ENCODE results near the gene DCAF12. TPM values are rescaled to one million over a fixed set of nuclear protein-coding genes. Genes with fewer than 3 reads are reported as not detected.

The DCAF12 gene
- total and polyA plus RNA-seq, 2 of the 8 experiments (the other 6 are each of a cell fraction or from before 2014, with no cell fraction given), result 22.7 to 29.2 TPM

- Histone ChIP-seq H3K23ac (ENCODE audit: insufficient read length) (no peak overlapping the region), H3K27me3 (replicated peaks in 1 of 4; ENCODE audit: control insufficient read depth in 3 of 4, extremely low read depth in 1 of 4, insufficient read depth in 3 of 4, low read length in 3 of 4) (no peaks in the 10 kb centered on the region), H3K79me1 (ENCODE audit: low read depth, low read length) (peaks cover 2% of the 10 kb centered on the region; the same call in 1 of the 2 replicates), H4K5ac (ENCODE audit: insufficient read length, low read depth, low read length) (no peak overlapping the region), H3K56ac (replicated peaks; ENCODE audit: insufficient read length, low read depth, low read length) (no peak overlapping the region), H3K9ac (replicated peaks in 1 of 4; ENCODE audit: extremely low read depth in 1 of 4, low read depth in 3 of 4, low read length in 3 of 4) (no peak overlapping the region), H3K79me2 (ENCODE audit: control insufficient read depth in 1 of 2, insufficient read depth in 2 of 2, low read length in 2 of 2) (no peaks in the 10 kb centered on the region), H3K9me3 (ENCODE audit: insufficient read depth in 2 of 2, low read depth in 1 of 2, low read length in 1 of 2) (no peaks in the 10 kb centered on the region), H2BK20ac (ENCODE audit: low read length) (no peak overlapping the region), H2AK5ac (ENCODE audit: low read depth, low read length) (no peak overlapping the region), H3K18ac (ENCODE audit: extremely low read depth, low read length) (no peak overlapping the region), H2BK12ac (ENCODE audit: low read depth, low read length) (no peak overlapping the region), H3K23me2 (ENCODE audit: low read depth, low read length) (no peaks in the 10 kb centered on the region), H3K27ac (ENCODE audit: low read depth, low read length) (no peak overlapping the region), H3K4ac (replicated peaks; ENCODE audit: insufficient read length, low read depth, low read length) (no peak overlapping the region), H4K8ac (ENCODE audit: extremely low read depth, insufficient read depth, low read length) (no peak overlapping the region), H2BK5ac (ENCODE audit: low read depth, low read length) (no peak overlapping the region), H3K36me3 (ENCODE audit: control insufficient read depth in 2 of 4, insufficient read depth in 4 of 4, low read length in 3 of 4) (peaks cover 17 to 34% (median 27%) of the 10 kb centered on the region in 4 experiments), H3K4me2 (ENCODE audit: insufficient read depth in 1 of 2, low read depth in 2 of 2, low read length in 2 of 2) (no peak overlapping the region), H3K4me3 (ENCODE audit: extremely low read depth in 1 of 4, insufficient read depth in 2 of 4, low read depth in 3 of 4, low read length in 4 of 4) (no peak overlapping the region), H2BK120ac (replicated peaks; ENCODE audit: low read depth, low read length) (no peak overlapping the region), H2BK15ac (ENCODE audit: low read length) (no peak overlapping the region), H3K14ac (ENCODE audit: insufficient read length) (no peak overlapping the region), H2AFZ (ENCODE audit: low read length) (no peak overlapping the region), H4K91ac (replicated peaks; ENCODE audit: insufficient read length, low read length) (no peak overlapping the region), H3K4me1 (replicated peaks in 1 of 4; ENCODE audit: control insufficient read depth in 3 of 4, insufficient read depth in 4 of 4, low read length in 3 of 4) (no peaks in the 10 kb centered on the region), H4K20me1 (replicated peaks in 1 of 2; ENCODE audit: control insufficient read depth in 1 of 2, insufficient read depth in 2 of 2, low read length in 2 of 2) (peaks cover 0 to 2% of the 10 kb centered on the region in 2 experiments)
- WGBS, 2 experiments (ENCODE audit: extremely low coverage in 1 of 2, insufficient coverage in 1 of 2, insufficient read length in 1 of 2, insufficient replicate concordance in 2 of 2, low coverage in 1 of 2, low lambda C conversion rate in 2 of 2, missing lambda C conversion rate in 1 of 2), result 100% methylated on average over 1 of the region's 1 CpG; no CpG with 5 or more reads in 1 of the 2 experiments
- FAIRE-seq (no peak), DNase-seq (ENCODE audit: low read depth in 1 of 2, low spot score in 2 of 2) (no peak)
- POLR2A ChIA-PET (ENCODE audit: partially characterized antibody), result interaction anchor here (2.1 to 2.4 kb wide), 2 partner anchors 11 to 36 kb away, joined by 7 to 14 read pairs; partner anchors contain the start of gene UBAP2
- no peak for TF ChIP-seq SP2 (IDR thresholded peaks at IDR 0.05; ENCODE audit: low read length)
- TF ChIP-seq ATF3 (IDR thresholded peaks at IDR 0.05; ENCODE audit: insufficient read depth, low read depth, low read length), result no peak
- no peak for TF ChIP-seq SAP30 (IDR thresholded peaks at IDR 0.05; ENCODE audit: insufficient read depth, insufficient replicate concordance, low read length)
- no peak for TF ChIP-seq JUND (IDR thresholded peaks at IDR 0.05; ENCODE audit: low read length)
- no peak for TF ChIP-seq HDAC2 (IDR thresholded peaks at IDR 0.05; ENCODE audit: borderline replicate concordance in 1 of 2, low read depth in 2 of 2, low read length in 2 of 2)
- TF ChIP-seq TBP (IDR thresholded peaks at IDR 0.05; ENCODE audit: low read depth, low read length), result no peak
- no peak for TF ChIP-seq CBX8 (IDR thresholded peaks at IDR 0.05; ENCODE audit: borderline replicate concordance, low read depth, low read length)
- TF ChIP-seq, protein P1, sequence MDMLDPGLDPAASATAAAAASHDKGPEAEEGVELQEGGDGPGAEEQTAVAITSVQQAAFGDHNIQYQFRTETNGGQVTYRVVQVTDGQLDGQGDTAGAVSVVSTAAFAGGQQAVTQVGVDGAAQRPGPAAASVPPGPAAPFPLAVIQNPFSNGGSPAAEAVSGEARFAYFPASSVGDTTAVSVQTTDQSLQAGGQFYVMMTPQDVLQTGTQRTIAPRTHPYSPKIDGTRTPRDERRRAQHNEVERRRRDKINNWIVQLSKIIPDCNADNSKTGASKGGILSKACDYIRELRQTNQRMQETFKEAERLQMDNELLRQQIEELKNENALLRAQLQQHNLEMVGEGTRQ (IDR thresholded peaks at IDR 0.05; ENCODE audit: low read length), result no peak
- CTCF ChIA-PET (ENCODE audit: partially characterized antibody), result interaction anchor here (0.6 to 2.9 kb wide), 4 partner anchors 8 to 33 kb away, joined by 3 to 11 read pairs (median 3); no protein-coding TSS in a partner anchor
Measured at GRCh38 chr9:34084562-34084961, 41.9 kb downstream of the DCAF12 start.
